GM19351 (cell line): ENCODE data around the gene IGSF9B.

Source experiments
- ATAC-seq: cut with Tn5 transposase; IDR thresholded peaks from one replicate; pipeline ENCODE4 v1.9.1; 2021; ENCODE audit warnings: mild to moderate bottlenecking, moderate library complexity; ENCODE audit not compliant: unreplicated experiment

Gene IGSF9B

DNA sequence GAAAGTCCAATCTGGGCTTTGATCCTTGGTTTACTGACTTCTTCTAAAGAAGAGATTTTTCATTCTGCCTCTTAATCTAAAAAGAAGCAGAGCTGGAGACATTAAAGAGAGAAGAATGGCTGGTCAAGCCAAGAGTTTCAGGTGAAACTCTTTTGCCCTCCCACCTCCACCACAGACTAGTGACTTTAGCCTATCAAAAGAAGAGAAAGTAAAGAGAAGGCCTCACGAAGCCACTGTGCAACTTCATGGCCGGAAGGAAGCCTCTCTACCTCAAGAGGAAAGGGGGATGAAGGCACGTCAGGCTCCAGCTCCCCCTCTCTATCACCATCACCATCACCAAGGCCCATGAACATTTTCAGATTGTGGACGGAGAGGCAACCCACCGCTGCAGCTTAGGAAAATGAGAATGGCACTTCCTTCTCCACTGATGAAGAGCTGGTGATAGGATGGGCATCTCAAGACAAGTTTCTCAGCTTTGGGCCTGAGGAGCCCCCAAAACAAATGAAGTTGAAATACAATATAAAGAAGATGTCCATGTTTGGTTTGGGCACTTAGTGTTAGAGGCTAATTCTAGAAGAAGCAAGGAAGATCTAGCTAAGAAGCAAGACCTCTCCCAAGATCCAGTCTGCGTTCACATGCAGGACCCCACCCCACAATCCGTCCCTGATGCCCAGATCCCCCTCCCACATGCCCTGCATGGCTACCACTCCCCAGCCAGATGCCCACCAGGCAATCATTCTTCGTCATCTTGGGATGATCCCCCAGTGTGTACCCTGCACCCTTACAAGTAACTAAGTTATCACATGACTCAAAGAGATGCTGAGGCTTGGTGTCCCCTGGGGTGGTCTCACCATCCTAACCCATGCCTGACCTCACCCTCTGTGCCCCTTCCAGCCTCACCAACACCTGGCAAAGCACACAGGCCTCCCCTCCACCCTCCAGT lies 52.6 kb downstream of the IGSF9B start:
- no peak for ATAC-seq

DNA sequence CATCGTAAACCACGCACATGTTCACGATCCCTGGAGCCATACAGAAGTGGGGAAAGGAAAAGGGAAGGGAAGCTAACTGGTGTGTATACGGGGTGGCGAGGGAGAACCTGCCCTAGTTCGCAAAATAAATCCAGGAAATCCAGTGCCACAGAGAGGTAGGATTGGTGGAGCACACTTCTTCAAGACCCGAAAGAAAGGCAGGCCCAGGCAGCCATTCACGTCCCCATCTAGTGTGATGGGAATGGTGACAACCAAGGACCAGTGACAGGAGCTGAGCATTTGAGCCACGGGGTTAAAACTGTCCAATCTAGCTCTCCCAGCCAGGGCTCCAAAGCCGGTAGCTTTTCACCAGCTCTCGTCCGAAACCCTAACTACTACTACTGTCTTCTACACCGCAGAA lies 53.7 kb downstream of the IGSF9B start:
- ATAC-seq: no peak

DNA sequence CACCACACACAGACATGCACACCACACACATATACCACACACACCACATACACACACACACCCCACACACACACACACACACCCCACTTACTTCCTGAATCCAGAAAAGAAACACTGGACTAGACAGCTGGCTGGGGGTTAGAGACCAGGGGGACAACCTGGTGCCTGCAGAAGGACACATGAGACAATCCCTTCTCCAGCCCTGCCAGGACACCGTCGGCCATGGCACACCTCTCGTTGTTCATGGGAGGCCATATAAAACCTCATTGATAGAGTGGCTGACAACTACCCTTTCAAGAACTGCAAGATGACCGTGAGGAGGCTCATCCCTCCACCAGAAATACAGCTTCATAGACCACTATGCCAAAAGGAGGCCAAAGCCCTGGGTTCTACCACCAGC lies 54.3 kb downstream of the IGSF9B start:
- no peak for ATAC-seq

DNA sequence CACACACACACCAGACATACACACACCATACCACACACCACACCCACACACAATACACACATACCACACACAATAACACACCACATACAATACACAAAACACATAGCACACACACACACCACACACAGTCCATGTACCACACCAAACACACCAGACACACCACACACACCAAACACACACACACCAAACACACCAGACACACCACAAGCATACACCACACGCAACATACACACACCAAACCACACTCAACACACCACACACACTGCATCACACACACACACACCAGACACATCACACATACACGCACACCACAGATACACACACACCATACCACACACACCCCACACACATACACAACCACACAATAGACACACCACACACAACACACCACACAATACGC lies 54.8 kb downstream of the IGSF9B start:
- ATAC-seq: no peak

DNA sequence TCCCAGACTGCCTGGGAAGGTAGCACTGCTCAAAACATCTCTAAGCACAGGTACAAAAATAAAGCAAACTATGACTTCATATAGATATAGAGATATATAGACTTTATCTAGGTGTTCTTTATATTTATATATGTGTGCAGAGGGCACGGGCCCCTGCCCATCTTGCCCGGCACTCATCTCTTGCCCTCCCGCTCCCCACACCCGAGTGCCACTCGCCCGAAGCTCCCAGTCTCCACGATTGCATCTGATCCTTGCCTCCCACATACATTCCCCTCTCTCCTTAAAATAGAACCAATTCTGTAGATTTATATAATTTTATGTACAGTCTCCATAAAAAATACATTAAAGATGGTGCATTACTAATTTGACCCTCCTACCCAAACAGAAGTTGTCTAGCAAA lies 55.5 kb downstream of the IGSF9B start:
- no peak for ATAC-seq

DNA sequence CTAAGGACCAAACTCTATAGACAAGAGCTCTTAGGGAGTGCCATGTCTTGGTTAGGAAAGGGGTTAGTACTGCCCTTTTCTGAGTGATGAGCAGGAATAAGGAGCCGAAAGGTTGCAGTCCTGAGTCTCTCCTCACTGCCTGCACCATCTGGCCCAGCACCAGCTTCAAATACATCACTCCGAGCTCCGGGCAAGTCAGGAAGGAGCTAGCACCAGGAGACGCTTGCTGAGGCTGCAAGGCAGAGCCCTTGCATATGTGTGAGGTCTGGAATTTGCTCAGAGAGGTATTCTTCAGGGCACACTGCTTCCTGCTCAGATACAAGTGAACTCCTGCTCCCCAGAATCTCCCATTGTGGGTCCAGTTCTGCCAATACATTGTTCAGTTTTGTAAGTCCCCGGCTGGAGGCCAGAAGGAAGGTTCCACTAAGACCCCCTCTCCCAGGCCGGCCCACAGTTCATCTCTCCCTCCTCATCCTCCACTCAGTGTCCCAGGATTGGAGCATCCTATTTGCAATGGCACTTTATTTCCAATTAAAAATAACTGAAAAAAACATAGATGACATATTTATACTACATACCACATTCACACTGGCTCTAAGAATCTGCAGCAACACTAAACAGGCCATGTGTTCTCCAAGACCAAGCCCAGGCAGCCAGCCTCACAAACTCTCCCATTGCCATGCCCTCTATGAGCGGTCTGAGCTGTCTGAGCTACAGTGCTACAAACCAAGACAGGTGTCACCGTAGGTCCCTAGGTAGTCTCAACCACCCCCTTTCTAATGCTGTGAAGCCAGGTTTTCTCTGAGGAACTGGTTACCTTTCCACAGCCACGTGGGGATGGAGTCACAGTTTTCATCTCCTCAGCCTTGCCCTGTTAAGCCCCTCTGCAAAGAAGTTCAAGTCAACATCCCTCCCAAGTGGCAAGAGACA lies 56.3 kb downstream of the IGSF9B start:
- ATAC-seq: no peak

GRCh38 chr11:133898770-133899115 lies 58.0 kb downstream of the IGSF9B start:
- ATAC-seq: peak; percentile 1

DNA sequence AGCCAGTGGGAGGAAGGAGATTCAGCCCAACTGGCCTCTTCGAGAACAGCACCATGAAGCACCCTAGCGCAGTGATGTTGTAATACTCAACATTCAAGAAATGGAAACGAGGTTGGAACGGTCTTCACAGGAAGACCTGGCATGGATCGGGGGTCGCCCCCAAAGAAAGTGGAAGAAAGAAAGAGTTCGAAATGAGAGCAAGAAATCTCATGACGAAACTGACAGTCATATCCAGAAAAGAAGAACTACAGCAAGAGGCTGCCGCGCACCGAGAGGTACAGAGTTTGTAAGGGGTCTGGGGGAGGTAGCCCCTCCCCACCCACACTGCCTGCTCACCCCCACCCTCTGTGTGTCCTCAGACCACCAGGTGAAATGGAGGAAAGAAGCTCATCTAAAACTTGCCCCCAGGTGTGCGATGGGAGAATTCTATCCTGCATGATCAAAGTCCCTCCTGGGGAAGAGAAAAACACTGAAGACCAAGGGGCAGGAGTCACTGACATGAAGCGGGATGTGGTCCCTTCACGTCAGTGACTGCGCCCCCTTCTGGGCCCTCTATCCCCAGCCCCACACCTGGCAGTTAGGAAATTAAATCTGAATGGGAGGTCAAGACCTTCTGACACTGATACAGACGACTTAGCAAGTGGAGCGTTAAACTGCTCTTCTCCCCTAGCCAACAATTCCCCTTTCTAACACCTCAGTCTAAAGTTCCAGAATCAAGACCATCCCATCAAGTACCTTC lies 58.6 kb downstream of the IGSF9B start:
- peak; percentile 47 for ATAC-seq

GRCh38 chr11:133897331-133897650 lies 59.5 kb downstream of the IGSF9B start:
- no peak for ATAC-seq

GRCh38 chr11:133896642-133897330 lies 60.0 kb downstream of the IGSF9B start:
- ATAC-seq: no peak

DNA sequence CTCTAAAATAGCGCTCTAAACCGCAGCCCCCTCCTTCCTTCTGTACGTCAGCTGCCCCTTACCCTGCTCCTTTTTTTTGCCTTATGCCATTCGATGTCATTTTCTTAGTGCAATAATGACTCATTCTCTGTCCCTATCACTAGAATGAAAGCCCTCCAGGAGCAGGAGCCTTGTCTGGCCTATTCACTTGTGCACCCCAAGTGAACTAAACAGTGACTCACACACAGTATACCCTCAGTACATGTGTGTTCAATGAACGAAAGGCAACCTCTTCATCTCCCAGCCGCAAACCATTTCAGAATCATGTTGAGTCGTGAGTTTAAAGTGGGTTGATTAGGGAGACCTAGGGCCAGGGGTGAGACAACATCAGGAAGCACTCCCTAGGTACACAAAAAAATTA lies 60.7 kb downstream of the IGSF9B start:
- peak; percentile 41 for ATAC-seq

DNA sequence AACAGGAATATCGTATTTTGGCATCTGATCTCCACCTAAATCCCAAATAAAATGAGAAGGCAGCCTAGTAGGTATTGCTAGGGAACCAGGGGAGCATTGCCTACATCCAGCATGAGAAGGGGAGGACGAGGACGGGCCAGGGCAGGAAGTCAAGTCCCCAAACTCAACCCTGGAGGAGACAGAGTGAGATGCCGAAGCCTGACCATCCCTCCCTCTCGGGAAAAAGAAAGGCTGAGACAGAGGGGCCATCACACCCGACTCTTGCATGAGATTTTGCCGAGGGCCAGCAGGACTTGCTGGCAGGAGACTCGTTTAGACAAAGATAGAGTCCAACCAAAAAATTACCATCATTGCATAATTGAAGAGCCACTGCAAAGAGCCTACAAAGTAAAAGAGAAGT lies 61.2 kb downstream of the IGSF9B start:
- peak; percentile 16 for ATAC-seq

GRCh38 chr11:133895061-133895479 lies 61.7 kb downstream of the IGSF9B start:
- peak; percentile 54 for ATAC-seq

DNA sequence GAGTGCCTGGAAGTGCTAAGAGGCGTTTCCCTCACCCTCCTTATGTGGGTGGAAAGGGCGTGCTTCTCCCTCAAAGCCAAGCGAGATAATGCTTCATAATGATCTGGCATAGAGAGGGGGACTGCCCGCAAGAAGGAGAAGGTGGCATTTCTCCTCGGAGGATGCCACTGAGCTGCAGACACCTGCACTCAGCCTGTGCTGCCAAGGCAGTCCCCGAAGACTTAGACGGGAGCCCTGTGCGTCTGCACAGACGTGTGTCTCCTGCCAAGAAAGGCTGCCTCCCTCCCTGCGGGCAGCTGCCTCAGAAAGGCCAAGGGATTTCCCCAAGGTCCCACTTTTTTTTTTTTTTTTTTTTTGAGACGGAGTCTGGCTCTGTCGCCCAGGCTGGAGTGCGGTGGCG lies 63.4 kb downstream of the IGSF9B start:
- ATAC-seq: no peak

DNA sequence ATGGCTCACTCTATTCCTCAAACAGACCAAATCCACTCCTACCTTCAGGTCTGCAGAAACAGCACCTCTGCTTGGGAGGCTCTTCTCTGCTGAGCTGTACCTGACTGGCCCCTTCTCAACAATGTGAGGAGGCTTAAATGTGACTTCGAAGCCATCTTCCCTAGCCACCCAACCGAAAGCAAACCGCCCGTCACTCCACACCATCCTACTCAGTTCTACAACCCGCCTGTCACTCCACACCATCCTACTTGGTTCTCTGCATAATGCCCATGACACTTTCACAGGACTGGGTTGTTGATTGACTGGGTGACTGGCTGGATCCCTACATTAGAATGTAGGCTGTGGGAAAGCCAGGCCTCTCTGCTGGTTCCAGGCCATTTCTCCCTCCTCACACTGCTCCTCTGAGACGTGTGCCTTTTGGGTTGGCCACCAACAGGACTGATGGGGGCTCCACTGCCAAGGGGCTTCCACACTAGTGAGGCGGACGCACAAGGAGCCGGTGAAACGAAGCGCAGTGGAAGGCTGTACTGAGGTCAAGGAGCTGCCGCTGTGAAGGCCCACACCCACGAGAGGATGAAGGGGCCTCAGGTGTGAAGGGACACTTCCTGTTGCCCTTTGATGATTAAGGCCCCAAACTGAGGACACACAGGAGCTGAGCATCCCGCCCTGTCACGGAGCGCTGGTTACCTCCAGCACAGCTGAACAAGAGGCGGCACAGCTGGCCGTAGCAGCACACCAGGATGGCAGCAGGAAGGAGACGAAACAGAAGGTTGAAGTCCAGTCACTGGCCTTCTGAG lies 64.0 kb downstream of the IGSF9B start:
- ATAC-seq: no peak

GRCh38 chr11:133892126-133892525 lies 64.6 kb downstream of the IGSF9B start:
- ATAC-seq: no peak

DNA sequence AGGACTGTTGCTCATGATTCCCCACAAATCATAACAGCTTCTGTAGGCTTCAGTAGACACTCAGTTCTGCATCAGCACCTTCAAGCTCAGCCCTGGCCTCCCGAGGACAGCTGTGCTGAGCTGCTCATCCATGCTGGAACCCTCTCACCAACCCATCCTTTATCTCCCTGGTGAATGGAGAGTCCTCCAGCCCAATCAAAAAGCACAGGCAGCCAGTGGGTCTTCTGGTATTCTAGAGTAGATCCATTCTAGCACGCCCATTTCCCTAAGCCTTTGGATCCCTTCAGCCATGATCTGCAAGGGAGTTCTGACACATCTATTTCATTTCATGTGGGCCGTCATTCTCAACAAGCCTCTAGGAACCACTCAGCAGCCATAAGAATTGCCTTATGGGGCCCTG lies 66.9 kb downstream of the IGSF9B start:
- ATAC-seq: no peak

GRCh38 chr11:133889188-133889587 lies 67.6 kb downstream of the IGSF9B start:
- no peak for ATAC-seq

- ATAC-seq: no peak
These were observed 69.0 kb downstream of the IGSF9B start for GRCh38 chr11:133887692-133888332.
